GM19240 (cell line): ENCODE data around the gene AGPAT4.
"Not testable (repeated sequence)": the region's sequence is repeated elsewhere in the genome, so short reads cannot be mapped to it uniquely, and the experiment has no call there.

Experiments
- DNase-seq: peaks from one replicate; pipeline ENCODE4 v3.0.0; 2011; ENCODE audit warnings: low spot score; ENCODE audit not compliant: insufficient read length

Gene AGPAT4

GRCh38 chr6:161204866-161205557, 68.8 kb downstream of the AGPAT4 start:
- no peak for DNase-seq

GRCh38 chr6:161200610-161201370, 73.1 kb downstream of the AGPAT4 start:
- DNase-seq = no peak

- DNase-seq = no peak
These were observed 74.0 kb downstream of the AGPAT4 start for GRCh38 chr6:161199850-161200249.

- DNase-seq = no peak
These were observed 74.9 kb downstream of the AGPAT4 start for GRCh38 chr6:161198783-161199460.

GRCh38 chr6:161198176-161198575, 75.7 kb downstream of the AGPAT4 start:
- no peak for DNase-seq

- no peak for DNase-seq
These were observed 78.5 kb downstream of the AGPAT4 start for GRCh38 chr6:161195386-161195785.

GRCh38 chr6:161194374-161194773, 79.5 kb downstream of the AGPAT4 start:
- DNase-seq = no peak

- DNase-seq = no peak
These were observed 81.0 kb downstream of the AGPAT4 start for GRCh38 chr6:161192636-161193411.

- no peak for DNase-seq
These were observed 82.2 kb downstream of the AGPAT4 start for GRCh38 chr6:161191671-161192070.

- DNase-seq = no peak
These were observed 82.9 kb downstream of the AGPAT4 start for GRCh38 chr6:161191007-161191406.

- DNase-seq = no peak
These were observed 84.0 kb downstream of the AGPAT4 start for GRCh38 chr6:161189891-161190290.

GRCh38 chr6:161188547-161189465, 85.1 kb downstream of the AGPAT4 start:
- no peak for DNase-seq

- DNase-seq = no peak
These were observed 87.6 kb downstream of the AGPAT4 start for GRCh38 chr6:161186173-161186769.

- no peak for DNase-seq
These were observed 92.7 kb downstream of the AGPAT4 start for GRCh38 chr6:161181121-161181520.

- DNase-seq = not testable (repeated sequence)
These were observed 95.7 kb downstream of the AGPAT4 start for GRCh38 chr6:161178155-161178554.

- not testable (repeated sequence) for DNase-seq
These were observed 97.4 kb downstream of the AGPAT4 start for GRCh38 chr6:161176428-161176827.

GRCh38 chr6:161172769-161173168, 101.1 kb downstream of the AGPAT4 start:
- not testable (repeated sequence) for DNase-seq

GRCh38 chr6:161171207-161171606, 102.7 kb downstream of the AGPAT4 start:
- no peak for DNase-seq

GRCh38 chr6:161169696-161170095, 104.2 kb downstream of the AGPAT4 start:
- DNase-seq = no peak

- no peak for DNase-seq
These were observed 104.8 kb downstream of the AGPAT4 start for GRCh38 chr6:161169035-161169434.
